GM23248 (cell line): ENCODE results near the gene NCOA1. TPM values are rescaled to one million over a fixed set of nuclear protein-coding genes. Genes with fewer than 3 reads are reported as not detected.
A peak's percentile ranks its signal among the peaks of the same experiment; 100 is the strongest.

Experiments used
- DNase-seq: peaks from one replicate; pipeline ENCODE4 v3.0.0-alpha.2; 2015
- H2AFZ ChIP-seq: fragments of 200-600 bp; sonication (generic); 2 replicates; pipeline ENCODE4 v1.6.1; 2016; ENCODE audit warnings: antibody characterized with exemption
- H3F3A ChIP-seq: fragments of 200-600 bp; sonication (generic); 2 replicates; pipeline ENCODE4 v1.6.1; 2016; ENCODE audit warnings: mild to moderate bottlenecking, antibody characterized with exemption, mixed run types; ENCODE audit not compliant: insufficient read depth
- H3K27ac ChIP-seq: fragments of 200-600 bp; sonication (generic); 2 replicates; pipeline ENCODE4 v1.5.1; 2016; ENCODE audit warnings: mild to moderate bottlenecking
- H3K27me3 ChIP-seq: fragments of 200-600 bp; sonication (generic); replicated peaks from 2 replicates; pipeline ENCODE4 v1.6.1; 2016; ENCODE audit warnings: mild to moderate bottlenecking; ENCODE audit not compliant: insufficient read depth
- H3K36me3 ChIP-seq: fragments of 200-600 bp; sonication (generic); 2 replicates; pipeline ENCODE4 v1.6.1; 2016; ENCODE audit warnings: low read depth, mild to moderate bottlenecking
- H3K4me1 ChIP-seq: fragments of 200-600 bp; sonication (generic); 2 replicates; pipeline ENCODE4 v1.6.1; 2016; ENCODE audit warnings: mild to moderate bottlenecking; ENCODE audit not compliant: insufficient read depth
- H3K4me2 ChIP-seq: fragments of 200-600 bp; sonication (generic); one replicate; pipeline ENCODE4 v1.6.1; 2016; ENCODE audit warnings: mild to moderate bottlenecking; ENCODE audit not compliant: unreplicated experiment
- H3K4me3 ChIP-seq: fragments of 200-600 bp; sonication (generic); 2 replicates; pipeline ENCODE4 v1.5.1; 2016; ENCODE audit warnings: mild to moderate bottlenecking
- H3K79me2 ChIP-seq: fragments of 200-600 bp; sonication (generic); 2 replicates; pipeline ENCODE4 v1.6.1; 2016; ENCODE audit warnings: mild to moderate bottlenecking; ENCODE audit not compliant: insufficient read depth
- H3K9ac ChIP-seq: fragments of 200-600 bp; sonication (generic); 2 replicates; pipeline ENCODE4 v1.6.1; 2016; ENCODE audit warnings: mild to moderate bottlenecking
- H3K9me2 ChIP-seq: fragments of 200-600 bp; sonication (generic); 2 replicates; pipeline ENCODE4 v1.6.1; 2016; ENCODE audit warnings: mixed run types, mild to moderate bottlenecking, moderate library complexity; ENCODE audit not compliant: insufficient read depth
- H3K9me3 ChIP-seq: fragments of 200-600 bp; sonication (generic); one replicate; pipeline ENCODE4 v1.6.1; 2017; ENCODE audit warnings: low read depth
- H4K20me1 ChIP-seq: fragments of 200-600 bp; sonication (generic); 2 replicates; pipeline ENCODE4 v1.6.0; 2016; ENCODE audit not compliant: insufficient read depth
- EZH2 ChIP-seq: fragments of 200-600 bp; sonication (generic); IDR thresholded peaks from 2 replicates; pipeline ENCODE4 v1.6.1; 2018; ENCODE audit warnings: antibody characterized with exemption, mild to moderate bottlenecking; ENCODE audit not compliant: insufficient read depth, poor library complexity, severe bottlenecking
- EZH2phosphoT487 ChIP-seq: fragments of 200-600 bp; sonication (generic); IDR thresholded peaks from 2 replicates; pipeline ENCODE4 v1.6.1; 2018; ENCODE audit warnings: antibody characterized with exemption, moderate library complexity, mild to moderate bottlenecking, low read depth; ENCODE audit not compliant: insufficient read depth
- WGBS, 2 experiments: methylation state at CpG; one replicate each; pipeline ENCODE4 v1.1.6; 2015 to 2017; ENCODE audit warnings: low lambda C conversion rate in 2 of 2, low coverage in 1 of 2; ENCODE audit errors: missing lambda C conversion rate in 2 of 2; 5-methylcytosine and 5-hydroxymethylcytosine counted together
- in situ Hi-C: fragments of 300-500 bp; cut with MboI; formaldehyde crosslinking; loops from 2 replicates; pipeline ENCODE4 v1.15.0; 2020
- polyA plus RNA-seq: library from polyadenylated mRNA; unstranded; fragments of >200 nt; fragmentation: Nextera tagmentation; extraction: Ambion mirVana; gene quantifications from 2 replicates; pipeline ENCODE4 v1.2.1, GENCODE V29; 2016
- total RNA-seq: library from RNA; depleted of rRNA; stranded (reverse); fragments of >200 nt; shearing (Covaris generic); gene quantifications from 2 replicates; pipeline ENCODE4 v1.2.3, GENCODE V29; 2014

The NCOA1 gene
- total and polyA plus RNA-seq, 2 experiments from 2014 or later, result 2.6 to 8.0 TPM

DNA sequence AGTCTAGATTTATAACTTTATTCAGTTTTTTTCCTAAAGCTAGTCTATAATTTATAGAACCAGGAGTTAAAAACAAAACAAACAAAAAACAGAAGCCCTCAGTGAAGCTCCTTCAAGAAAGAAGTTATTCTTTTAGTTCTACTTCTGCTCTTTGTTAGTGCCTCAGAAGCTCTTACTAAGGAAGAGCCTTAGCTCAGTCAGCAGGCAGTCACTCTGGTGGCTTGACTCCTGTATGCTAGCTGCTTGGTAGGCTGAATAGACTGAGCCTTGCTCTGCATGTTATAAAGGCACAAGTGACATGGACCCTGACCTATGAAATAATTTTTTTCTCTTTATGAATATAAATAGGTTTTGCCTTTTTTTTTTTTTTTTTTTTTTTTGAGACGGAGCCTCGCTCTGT lies 24.8 kb downstream of the NCOA1 start:
- Histone ChIP-seq H3F3A (0 out of 2 replicates have a peak, but pooled peaks cover 4% of the 10 kb centered on the region), H3K4me1 (peaks cover 16% of the 10 kb centered on the region), H3K9ac (no peak overlapping the region), H3K36me3 (no peaks in the 10 kb centered on the region), H3K4me2 (no peak overlapping the region), H2AFZ (no peak overlapping the region), H3K9me3 (no peaks in the 10 kb centered on the region), H3K27ac (no peak overlapping the region), H4K20me1 (no peaks in the 10 kb centered on the region), H3K79me2 (peaks cover 43% of the 10 kb centered on the region), H3K9me2 (peaks cover 5% of the 10 kb centered on the region; the same call in 1 of the 2 replicates), H3K27me3 (no peaks in the 10 kb centered on the region), H3K4me3 (no peak overlapping the region)
- peak; percentile 6 for DNase-seq
- no peak for TF ChIP-seq EZH2phosphoT487
- no peak for TF ChIP-seq EZH2
- in situ Hi-C loops, result no loop called here
- 95% methylated on average over 2 of the region's 2 CpGs; no CpG with 5 or more reads in 1 of the 2 experiments for WGBS, 2 experiments

DNA sequence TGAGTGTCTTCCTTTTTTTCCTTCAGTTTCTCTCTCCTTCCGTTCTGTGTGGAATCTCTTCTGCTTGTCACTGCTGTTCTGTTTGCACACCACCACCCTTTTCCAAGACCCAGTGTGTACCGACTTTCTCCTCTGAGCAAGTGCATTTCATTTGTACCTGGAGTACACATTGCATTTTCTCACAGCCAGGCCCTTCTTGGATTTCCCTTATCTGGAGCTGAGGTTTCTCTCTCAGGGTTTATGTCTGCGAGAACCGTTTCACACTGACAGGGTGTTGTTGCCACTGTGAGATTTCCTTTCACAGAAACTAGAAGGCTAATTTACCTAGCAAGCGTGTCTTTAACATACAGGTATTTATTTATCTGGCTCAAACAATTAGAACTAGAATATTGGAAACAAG lies 26.2 kb downstream of the NCOA1 start:
- TF ChIP-seq EZH2, result no peak
- no peak for TF ChIP-seq EZH2phosphoT487
- peaks cover 30% of the 10 kb centered on the region for H3K79me2 ChIP-seq
- H4K20me1 ChIP-seq, result no peaks in the 10 kb centered on the region
- no peak overlapping the region for H2AFZ ChIP-seq
- no peak overlapping the region for H3K4me2 ChIP-seq
- H3K9me3 ChIP-seq, result no peaks in the 10 kb centered on the region
- H3K9me2 ChIP-seq, result peaks cover 5% of the 10 kb centered on the region; the same call in 1 of the 2 replicates
- no peaks in the 10 kb centered on the region for H3K27me3 ChIP-seq
- DNase-seq, result no peak
- no peak overlapping the region for H3K27ac ChIP-seq
- no peaks in the 10 kb centered on the region for H3K36me3 ChIP-seq
- H3K9ac ChIP-seq, result no peak overlapping the region
- H3K4me1 ChIP-seq, result peaks cover 15% of the 10 kb centered on the region
- in situ Hi-C loops, result no loop called here
- 81 to 85% methylated on average over 5 of the region's 5 CpGs for WGBS, 2 experiments
- H3K4me3 ChIP-seq, result no peak overlapping the region
- 0 out of 2 replicates have a peak, but pooled peaks cover 4% of the 10 kb centered on the region for H3F3A ChIP-seq

DNA sequence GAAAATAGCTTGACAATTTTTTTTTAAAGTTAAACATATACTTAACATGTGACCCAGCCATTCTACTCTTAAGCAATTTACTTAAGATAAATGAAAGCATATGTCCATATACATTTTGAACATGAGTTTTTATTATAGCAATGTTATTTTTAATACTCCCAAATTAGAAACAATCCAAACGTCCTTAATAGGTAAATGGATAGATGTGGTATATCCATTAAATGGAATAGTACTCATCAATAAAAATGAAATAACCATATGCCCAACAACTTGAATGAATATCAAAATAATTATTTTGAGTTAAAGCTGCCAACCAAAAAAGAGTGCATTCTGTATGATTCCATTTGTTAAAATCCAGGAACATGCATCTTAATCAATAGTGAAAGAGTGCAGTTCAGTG lies 29.1 kb downstream of the NCOA1 start:
- Histone ChIP-seq H3K79me2 (peaks cover 19% of the 10 kb centered on the region), H3K9ac (no peak overlapping the region), H3K36me3 (no peaks in the 10 kb centered on the region), H3K9me2 (peaks cover 5% of the 10 kb centered on the region; the same call in 1 of the 2 replicates), H3K27ac (no peak overlapping the region), H3K9me3 (no peaks in the 10 kb centered on the region), H4K20me1 (no peaks in the 10 kb centered on the region), H3F3A (no peaks in the 10 kb centered on the region), H3K27me3 (no peaks in the 10 kb centered on the region), H3K4me3 (no peak overlapping the region), H3K4me1 (no peaks in the 10 kb centered on the region), H3K4me2 (no peak overlapping the region), H2AFZ (no peak overlapping the region)
- in situ Hi-C loops, result no loop called here
- WGBS, 2 experiments, result 38 to 56% methylated on average over 1 of the region's 1 CpG
- DNase-seq, result no peak
- TF ChIP-seq EZH2 (no peak), EZH2phosphoT487 (no peak)

- Histone ChIP-seq H3F3A (no peaks in the 10 kb centered on the region), H3K4me2 (no peak overlapping the region), H3K9me3 (no peaks in the 10 kb centered on the region), H3K27me3 (no peaks in the 10 kb centered on the region), H3K9me2 (peaks cover 5% of the 10 kb centered on the region; the same call in 1 of the 2 replicates), H3K36me3 (no peaks in the 10 kb centered on the region), H3K79me2 (peaks cover 15% of the 10 kb centered on the region), H3K27ac (no peak overlapping the region), H4K20me1 (no peaks in the 10 kb centered on the region), H3K4me3 (no peak overlapping the region), H2AFZ (no peak overlapping the region), H3K4me1 (no peaks in the 10 kb centered on the region), H3K9ac (no peak overlapping the region)
- TF ChIP-seq EZH2 (no peak), EZH2phosphoT487 (no peak)
- 61 to 65% methylated on average over 1 of the region's 1 CpG for WGBS, 2 experiments
- DNase-seq, result no peak
- in situ Hi-C loops, result no loop called here
These were observed 30.3 kb downstream of the NCOA1 start for GRCh38 chr2:24521162-24521857.
